ENCODE data around the gene TNFRSF12A.

Gene TNFRSF12A

GRCh38 chr16:3070608-3071111 lies 50.5 kb downstream of the TNFRSF12A start:
- H3K9me2 ChIP-seq (replicated peaks; ENCODE audit: low read depth, low read length) = no peaks in the 10 kb centered on the region
- H3K4me2 ChIP-seq (ENCODE audit: low read depth, low read length, poor library complexity, severe bottlenecking) = no peak overlapping the region
- H3K36me3 ChIP-seq (ENCODE audit: insufficient read depth, low read length) = no peaks in the 10 kb centered on the region
- no peaks in the 10 kb centered on the region for H3K27me3 ChIP-seq (ENCODE audit: insufficient read depth, low read length, poor library complexity, severe bottlenecking)
- no peak overlapping the region for H3K4me3 ChIP-seq (ENCODE audit: low read length, poor library complexity, severe bottlenecking)
- H4K20me1 ChIP-seq (ENCODE audit: insufficient read depth, low read length, poor library complexity, severe bottlenecking) = peaks cover 20% of the 10 kb centered on the region
- H3K9ac ChIP-seq (ENCODE audit: low read depth, low read length, poor library complexity, severe bottlenecking) = no peak overlapping the region
- H3K4me1 ChIP-seq (ENCODE audit: insufficient read depth, low read length, poor library complexity, severe bottlenecking) = peaks cover 35% of the 10 kb centered on the region
- no peaks in the 10 kb centered on the region for H3K9me3 ChIP-seq (ENCODE audit: insufficient read depth, low read depth, low read length)
- H3F3A ChIP-seq (ENCODE audit: low read depth) = peaks cover 5% of the 10 kb centered on the region
- no peak overlapping the region for H2AFZ ChIP-seq (ENCODE audit: low read length)
- peaks cover 36% of the 10 kb centered on the region for H3K79me2 ChIP-seq (ENCODE audit: insufficient read depth, low read length)
- TF ChIP-seq EZH2phosphoT487 (IDR thresholded peaks at IDR 0.05; ENCODE audit: borderline replicate concordance) = no peak
- no peak for TF ChIP-seq CTCF (conservative IDR thresholded peaks at IDR 0.05; ENCODE audit: low read length)

DNA sequence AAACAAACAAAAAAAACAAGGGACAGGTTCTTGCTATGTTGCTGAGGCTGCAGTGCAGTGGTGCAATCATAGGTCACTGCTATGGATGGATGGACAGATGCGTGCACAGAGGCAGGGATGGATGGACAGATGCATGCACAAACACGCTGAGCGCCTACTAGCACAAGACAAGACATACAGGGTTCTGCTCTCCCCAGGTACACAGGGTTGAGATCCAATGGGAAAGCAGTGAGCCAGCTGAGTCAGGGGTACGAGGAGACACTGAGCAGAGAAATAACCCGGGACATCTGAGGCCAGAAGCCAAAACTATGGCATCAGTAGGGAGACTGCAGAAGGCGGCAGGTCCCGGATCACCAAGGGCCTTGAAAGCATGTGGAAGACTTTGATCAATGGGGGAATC lies 51.5 kb downstream of the TNFRSF12A start:
- H3F3A ChIP-seq (ENCODE audit: low read depth) = peaks cover 10% of the 10 kb centered on the region
- H3K4me1 ChIP-seq (ENCODE audit: insufficient read depth, low read length, poor library complexity, severe bottlenecking) = peaks cover 41% of the 10 kb centered on the region
- H3K9me2 ChIP-seq (replicated peaks; ENCODE audit: low read depth, low read length) = no peaks in the 10 kb centered on the region
- peaks cover 12% of the 10 kb centered on the region for H4K20me1 ChIP-seq (ENCODE audit: insufficient read depth, low read length, poor library complexity, severe bottlenecking)
- no peak for TF ChIP-seq EZH2phosphoT487 (IDR thresholded peaks at IDR 0.05; ENCODE audit: borderline replicate concordance)
- no peak for TF ChIP-seq CTCF (conservative IDR thresholded peaks at IDR 0.05; ENCODE audit: low read length)
- no peaks in the 10 kb centered on the region for H3K9me3 ChIP-seq (ENCODE audit: insufficient read depth, low read depth, low read length)
- no peaks in the 10 kb centered on the region for H3K27me3 ChIP-seq (ENCODE audit: insufficient read depth, low read length, poor library complexity, severe bottlenecking)
- H3K36me3 ChIP-seq (ENCODE audit: insufficient read depth, low read length) = no peaks in the 10 kb centered on the region
- H3K79me2 ChIP-seq (ENCODE audit: insufficient read depth, low read length) = peaks cover 26% of the 10 kb centered on the region
- no peak overlapping the region for H3K4me3 ChIP-seq (ENCODE audit: low read length, poor library complexity, severe bottlenecking)
- H3K9ac ChIP-seq (ENCODE audit: low read depth, low read length, poor library complexity, severe bottlenecking) = peak overlapping the region; percentile 32
- H3K4me2 ChIP-seq (ENCODE audit: low read depth, low read length, poor library complexity, severe bottlenecking) = no peak overlapping the region
- no peak overlapping the region for H2AFZ ChIP-seq (ENCODE audit: low read length)
